Activated naive CD8-positive, alpha-beta T cell treated with anti-CD3 and anti-CD28 coated beads, Interleukin-2, amount 10 ng/mL, durations not matched to agents 7 days and 5 days (primary cell): ENCODE data around the gene GDAP1L1. TPM values are rescaled to one million over a fixed set of nuclear protein-coding genes. Genes with fewer than 3 reads are reported as not detected.

Experiments used
- ATAC-seq: fragments of 150-1000 bp; cut with Tn5 transposase; one replicate; pipeline ENCODE4 v1.10.0; 2021; ENCODE audit warnings: low read depth, moderate library complexity
- POLR2A ChIA-PET: fragments of 350-600 bp; sonication (Branson Sonifier 250); formaldehyde crosslinking; loops from one replicate; lab custom pipeline; 2021; ENCODE audit warnings: antibody characterized with exemption; lab: Charles Lee
- DNase-seq: peaks from one replicate; pipeline ENCODE4 v3.0.0; 2021
- H3K27ac Mint-ChIP-seq: one replicate; pipeline ENCODE4 v1.8.0; 2022; ENCODE audit warnings: mild to moderate bottlenecking, mixed read lengths
- H3K27me3 Mint-ChIP-seq: one replicate; pipeline ENCODE4 v1.8.0; 2022; ENCODE audit warnings: mild to moderate bottlenecking, moderate library complexity, mixed read lengths
- H3K36me3 Mint-ChIP-seq: one replicate; pipeline ENCODE4 v1.8.0; 2021; ENCODE audit warnings: mild to moderate bottlenecking, mixed read lengths
- H3K4me1 Mint-ChIP-seq: one replicate; pipeline ENCODE4 v1.8.0; 2021; ENCODE audit warnings: mixed read lengths
- H3K4me3 Mint-ChIP-seq: one replicate; pipeline ENCODE4 v1.8.0; 2022; ENCODE audit warnings: mild to moderate bottlenecking, moderate library complexity, mixed read lengths
- H3K9me3 Mint-ChIP-seq: one replicate; pipeline ENCODE4 v1.8.0; 2021; ENCODE audit warnings: mixed read lengths
- total RNA-seq, 2 experiments: library from RNA; stranded (reverse); gene quantifications; one replicate each; pipeline ENCODE4 v1.2.3, GENCODE V29; 2021

GDAP1L1 gene
- total RNA-seq, 2 experiments from 2014 or later, result not detected

DNA sequence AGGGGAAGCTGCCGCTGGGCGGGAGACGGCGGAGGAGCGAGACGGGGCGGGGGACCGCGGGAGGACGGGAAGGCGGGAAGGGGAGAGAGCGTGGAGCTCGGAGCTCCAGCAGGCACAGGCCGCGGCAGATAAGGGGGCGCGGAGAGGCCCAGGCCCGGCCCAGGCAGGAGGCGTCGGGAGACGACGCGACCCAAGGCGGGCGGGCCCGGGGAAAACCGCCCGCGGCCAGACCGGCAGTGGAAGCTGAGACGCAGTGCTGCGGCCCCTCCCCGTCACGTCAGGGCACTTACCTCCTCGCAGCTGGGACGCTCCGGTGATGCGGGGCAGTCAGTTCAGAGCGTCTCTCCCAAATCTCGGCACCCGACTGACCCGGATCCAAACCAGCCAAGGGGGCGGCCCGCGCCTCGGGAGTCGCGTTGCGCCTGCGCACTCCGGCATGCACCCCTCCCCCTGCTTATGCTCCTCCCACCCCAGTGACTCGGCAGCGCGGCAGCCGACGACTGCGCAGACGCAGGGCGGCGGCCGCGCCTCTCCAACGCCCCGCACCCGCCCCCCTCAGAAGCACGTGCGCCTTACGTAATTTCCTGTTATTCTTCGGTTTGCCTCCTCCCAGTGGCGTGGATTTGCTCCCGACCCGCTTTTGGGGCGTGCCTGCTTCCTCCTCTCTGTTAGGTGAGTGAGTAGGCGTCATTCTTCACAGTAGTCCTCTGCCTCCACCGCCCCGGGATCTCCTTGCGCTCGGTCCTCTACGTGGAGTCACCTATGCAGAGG lies 36.5 kb upstream of the GDAP1L1 start, which contains the start of gene OSER1:
Gene OSER1 (minus strand): TSS at position 366 of the 771 bp plus-strand sequence. CDS start 3,814 bp downstream, outside the sequence.
- Mint-ChIP-seq H3K36me3 (peaks cover 7% of the 10 kb centered on the region), H3K9me3 (no peaks in the 10 kb centered on the region), H3K4me3 (peak within 1 kb of the TSS; percentile 96), H3K27ac (peak within 1 kb of the TSS; percentile 96), H3K4me1 (peaks cover 42% of the 10 kb centered on the region), H3K27me3 (no peaks in the 10 kb centered on the region)
- DNase-seq (peak; percentile 99), ATAC-seq (peak; percentile 86)
- POLR2A ChIA-PET, result interaction anchor here (0.9 to 1.4 kb wide), 4 partner anchors 8 to 753 kb away, joined by 3 to 7 read pairs (median 4); no protein-coding TSS in a partner anchor

DNA sequence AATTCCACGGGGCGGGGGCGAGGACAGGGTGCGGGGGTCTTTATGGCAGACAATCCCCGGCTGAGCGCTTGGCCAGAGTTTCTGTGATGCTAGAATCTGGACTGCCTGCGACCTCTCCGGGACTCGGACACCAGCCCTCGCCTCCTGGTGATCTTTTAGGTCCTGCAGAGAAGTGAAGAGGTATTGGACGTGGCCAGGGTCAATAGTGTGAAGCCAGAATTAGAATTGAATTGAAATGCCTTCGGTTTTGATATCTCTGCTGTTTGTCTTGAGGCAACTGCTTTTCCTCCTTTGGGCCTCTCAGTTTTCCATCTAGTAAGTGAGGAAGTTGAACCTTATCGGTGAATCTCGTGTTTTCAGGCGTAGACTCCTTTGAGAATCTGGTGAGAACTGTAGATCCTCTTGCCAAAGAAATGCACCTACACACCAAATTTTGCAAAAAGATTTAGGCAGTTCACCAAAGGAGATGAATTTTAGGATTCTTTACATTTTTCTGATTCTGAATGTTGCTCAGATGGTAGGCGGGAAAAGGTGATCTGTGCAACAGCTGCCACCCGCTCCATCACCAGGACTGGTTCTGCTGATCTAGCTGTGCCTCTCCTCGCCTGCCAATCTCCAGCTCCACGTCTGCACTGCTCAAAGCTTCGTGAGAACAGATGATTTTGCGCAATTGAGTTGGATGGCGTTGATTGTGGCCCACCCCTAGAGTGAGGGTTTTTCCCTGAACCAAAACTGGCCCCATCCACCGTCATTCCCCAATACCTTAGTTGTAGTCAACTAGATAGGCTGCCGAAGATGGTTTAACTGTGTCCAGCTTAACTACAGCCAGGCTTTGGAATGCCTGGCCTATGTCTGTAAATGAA lies 35.7 kb upstream of the GDAP1L1 start:
- peak overlapping the region; percentile 96 for H3K27ac Mint-ChIP-seq
- H3K9me3 Mint-ChIP-seq, result no peaks in the 10 kb centered on the region
- H3K4me1 Mint-ChIP-seq, result peaks cover 42% of the 10 kb centered on the region
- peaks cover 3% of the 10 kb centered on the region for H3K36me3 Mint-ChIP-seq
- peak overlapping the region; percentile 96 for H3K4me3 Mint-ChIP-seq
- ATAC-seq (no peak), DNase-seq (no peak)
- no peaks in the 10 kb centered on the region for H3K27me3 Mint-ChIP-seq
- POLR2A ChIA-PET, result interaction anchor here (0.9 to 3.1 kb wide), 3 partner anchors 16 to 754 kb away, joined by 3 to 10 read pairs (median 7); partner anchors contain the start of gene FITM2

DNA sequence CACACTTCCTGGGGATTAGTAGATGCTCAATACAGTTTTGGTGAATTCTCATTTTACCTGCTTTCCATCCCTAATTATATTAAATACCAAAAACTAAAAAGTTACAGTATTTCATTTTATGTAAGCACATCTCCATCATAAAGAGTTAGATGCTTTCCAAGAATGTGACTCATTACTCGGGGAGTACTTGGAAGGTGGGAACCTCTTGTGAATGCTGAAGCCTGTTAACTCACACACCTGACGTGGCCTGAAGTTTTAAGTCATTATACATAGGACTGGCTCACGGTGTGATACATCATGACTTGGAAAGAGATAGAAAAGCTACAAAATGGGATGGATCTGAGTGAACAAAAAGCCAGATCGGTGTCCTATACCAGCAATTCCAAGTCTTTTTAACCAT lies 34.3 kb upstream of the GDAP1L1 start:
- no peak overlapping the region for H3K27ac Mint-ChIP-seq
- no peak overlapping the region for H3K4me3 Mint-ChIP-seq
- POLR2A ChIA-PET, result interaction anchor here (3.1 kb wide), 1 partner anchor 98 kb away, joined by 10 read pairs; the partner anchor contains the start of gene FITM2

DNA sequence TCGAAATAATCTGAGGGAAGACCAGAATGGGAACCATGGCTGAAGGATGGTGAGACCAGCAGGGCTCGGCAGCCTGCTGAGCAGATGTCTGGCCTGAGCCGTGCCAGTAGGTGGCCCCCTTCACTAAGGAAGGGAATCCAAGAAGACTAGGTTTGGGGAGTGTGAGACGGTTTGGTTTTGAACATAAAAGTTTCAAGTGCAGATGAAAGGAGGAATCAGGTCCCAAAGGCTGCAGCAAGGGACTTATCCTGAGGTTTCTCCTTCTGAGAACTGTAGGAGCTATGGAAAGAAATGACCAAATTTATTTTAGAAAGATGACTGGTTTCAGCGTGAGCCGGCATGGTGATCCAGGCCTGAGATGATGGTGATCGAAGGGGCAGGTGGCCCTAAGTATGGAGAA lies 32.0 kb upstream of the GDAP1L1 start:
- POLR2A ChIA-PET, result no interaction called here
- ATAC-seq (no peak), DNase-seq (peak; percentile 70)
- H3K4me3 Mint-ChIP-seq, result no peak overlapping the region
- no peaks in the 10 kb centered on the region for H3K9me3 Mint-ChIP-seq
- peak overlapping the region; percentile 30 for H3K27ac Mint-ChIP-seq
- H3K4me1 Mint-ChIP-seq, result peaks cover 45% of the 10 kb centered on the region
- no peaks in the 10 kb centered on the region for H3K27me3 Mint-ChIP-seq
- no peaks in the 10 kb centered on the region for H3K36me3 Mint-ChIP-seq

More for the DNA sequence above, 34.3 kb upstream of the GDAP1L1 start:
- ATAC-seq (no peak), DNase-seq (no peak)
- Mint-ChIP-seq H3K9me3 (no peaks in the 10 kb centered on the region), H3K27me3 (no peaks in the 10 kb centered on the region), H3K36me3 (no peaks in the 10 kb centered on the region), H3K4me1 (peaks cover 45% of the 10 kb centered on the region)

DNA sequence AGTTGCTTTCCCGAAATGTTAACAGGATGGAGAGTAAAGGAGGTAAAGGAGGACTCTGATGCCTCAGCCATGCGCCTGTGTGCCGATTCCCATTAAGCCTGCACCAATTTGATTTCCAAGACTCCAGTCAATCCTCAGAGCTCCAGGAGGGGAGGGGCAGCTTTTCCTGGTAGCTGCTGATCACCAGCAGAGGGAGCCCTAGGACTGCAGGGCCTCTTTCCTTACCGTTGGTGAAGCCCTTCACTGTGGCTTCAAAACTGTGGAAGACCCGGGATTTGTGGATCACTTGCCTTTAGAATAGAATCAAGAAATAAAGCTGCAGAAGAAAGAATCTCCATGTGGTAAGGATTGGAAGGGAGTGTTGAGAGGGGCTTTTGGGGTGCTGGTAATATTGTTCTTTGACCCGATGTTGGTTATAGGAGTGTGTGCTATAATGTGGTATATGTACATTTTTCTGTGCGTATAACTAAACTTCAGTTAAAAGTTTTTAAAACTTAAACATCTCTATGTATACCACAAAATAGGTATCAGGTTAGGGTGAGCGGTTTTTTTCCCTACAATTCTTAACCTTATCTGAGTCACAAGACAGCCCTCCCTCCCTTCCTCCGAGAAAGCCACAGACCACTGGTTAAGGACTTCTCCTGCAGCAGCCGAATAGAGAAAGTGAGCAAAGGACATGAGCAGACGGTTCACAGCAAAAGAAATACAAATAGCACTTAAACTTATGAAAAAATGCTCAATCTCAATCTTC lies 29.6 kb upstream of the GDAP1L1 start:
- Mint-ChIP-seq H3K27ac (peak overlapping the region; percentile 84), H3K9me3 (no peaks in the 10 kb centered on the region), H3K36me3 (no peaks in the 10 kb centered on the region), H3K4me3 (peak overlapping the region; percentile 68), H3K27me3 (no peaks in the 10 kb centered on the region), H3K4me1 (peaks cover 35% of the 10 kb centered on the region)
- POLR2A ChIA-PET, result interaction anchor here (0.6 to 3.6 kb wide), 5 partner anchors 7 to 450 kb away, joined by 3 to 34 read pairs (median 3); partner anchors contain the start of genes FITM2 and OSER1
- DNase-seq (peak; percentile 63), ATAC-seq (peak; percentile 54)

DNA sequence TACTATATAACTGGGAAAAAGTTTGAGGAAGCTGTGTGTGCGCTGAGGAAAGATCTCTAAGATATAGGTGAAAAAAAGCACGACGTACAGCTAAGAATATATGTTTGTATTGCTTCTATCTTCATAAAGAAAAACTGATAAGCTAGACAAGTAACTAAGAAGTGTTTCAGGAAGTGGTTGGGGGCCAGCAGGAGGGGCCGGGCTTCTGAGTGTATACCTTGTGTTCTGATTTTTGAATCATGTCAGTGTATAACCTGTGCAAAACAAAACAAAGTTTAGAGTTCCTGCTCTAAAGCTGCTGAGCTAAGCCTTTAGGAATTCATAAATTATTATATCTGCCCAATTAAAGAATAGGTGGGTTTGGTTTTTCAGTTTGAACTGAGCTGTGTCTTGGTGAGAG lies 28.7 kb upstream of the GDAP1L1 start:
- POLR2A ChIA-PET, result interaction anchor here (0.6 to 3.6 kb wide), 9 partner anchors 8 to 760 kb away, joined by 3 to 34 read pairs (median 3); partner anchors contain the start of genes FITM2, GDAP1L1, OSER1 and SRSF6
- Mint-ChIP-seq H3K27me3 (no peaks in the 10 kb centered on the region), H3K4me1 (peaks cover 35% of the 10 kb centered on the region), H3K36me3 (no peaks in the 10 kb centered on the region), H3K27ac (peak overlapping the region; percentile 84), H3K9me3 (no peaks in the 10 kb centered on the region), H3K4me3 (peak overlapping the region; percentile 68)
- DNase-seq (no peak), ATAC-seq (peak; percentile 51)

DNA sequence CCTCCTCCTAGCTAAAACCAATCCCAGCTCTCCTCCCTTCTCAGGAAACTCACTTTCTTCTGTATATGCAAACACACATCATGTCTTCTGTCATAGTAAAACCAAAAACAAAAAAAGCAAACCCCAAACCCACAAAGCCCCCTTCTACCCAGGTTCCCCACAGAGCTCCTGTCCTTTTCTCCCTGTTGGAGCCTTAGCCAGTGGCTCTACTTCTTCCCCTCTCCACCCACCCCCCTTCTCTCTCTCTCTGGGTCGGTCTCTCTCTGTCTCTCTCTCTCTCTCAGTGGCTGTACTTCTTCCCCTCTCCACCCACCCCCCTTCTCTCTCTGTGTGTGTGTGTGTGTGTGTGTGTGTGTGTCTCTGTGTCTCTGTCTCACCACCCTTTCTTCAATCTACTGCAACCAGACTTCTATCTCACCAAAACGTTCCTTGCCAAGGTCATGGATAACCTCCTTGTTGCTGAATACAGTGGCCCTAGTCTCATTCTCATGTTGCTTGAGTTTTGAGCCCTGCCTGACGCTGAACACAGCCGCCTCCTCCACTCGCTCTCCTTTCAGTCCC lies 27.9 kb upstream of the GDAP1L1 start:
- no peaks in the 10 kb centered on the region for H3K36me3 Mint-ChIP-seq
- no peak for ATAC-seq
- peak overlapping the region; percentile 68 for H3K4me3 Mint-ChIP-seq
- no peaks in the 10 kb centered on the region for H3K27me3 Mint-ChIP-seq
- peak overlapping the region; percentile 84 for H3K27ac Mint-ChIP-seq
- H3K9me3 Mint-ChIP-seq, result no peaks in the 10 kb centered on the region
- H3K4me1 Mint-ChIP-seq, result peaks cover 35% of the 10 kb centered on the region
- DNase-seq, result no peak
- POLR2A ChIA-PET, result interaction anchor here (0.7 to 3.6 kb wide), 5 partner anchors 32 to 761 kb away, joined by 3 to 34 read pairs (median 3); partner anchors contain the start of genes FITM2 and SRSF6

DNA sequence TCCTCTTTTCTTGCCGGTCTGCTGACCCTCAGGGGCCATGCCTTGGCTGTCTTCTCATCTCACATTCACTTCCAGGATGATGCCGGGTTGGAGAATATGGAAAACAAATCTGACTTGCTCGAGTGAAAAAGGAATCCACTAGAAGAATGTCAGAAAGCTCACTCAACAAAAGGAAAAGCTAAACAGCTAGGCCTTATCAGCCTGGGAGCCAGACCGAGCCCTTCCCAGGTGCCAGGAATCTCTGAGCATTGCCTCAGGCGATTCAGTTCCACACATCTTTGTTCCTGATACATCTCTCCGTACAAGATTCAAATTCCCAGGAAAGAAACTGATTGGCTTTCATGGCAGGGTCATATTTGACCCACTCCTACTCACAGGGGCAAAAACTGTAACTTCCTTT lies 27.3 kb upstream of the GDAP1L1 start:
- H3K9me3 Mint-ChIP-seq, result no peaks in the 10 kb centered on the region
- no peak for DNase-seq
- H3K27ac Mint-ChIP-seq, result peak overlapping the region; percentile 84
- H3K4me1 Mint-ChIP-seq, result peaks cover 35% of the 10 kb centered on the region
- ATAC-seq, result no peak
- peak overlapping the region; percentile 68 for H3K4me3 Mint-ChIP-seq
- H3K36me3 Mint-ChIP-seq, result no peaks in the 10 kb centered on the region
- no peaks in the 10 kb centered on the region for H3K27me3 Mint-ChIP-seq
- POLR2A ChIA-PET, result interaction anchor here (3.6 kb wide), 1 partner anchor 91 kb away, joined by 34 read pairs; the partner anchor contains the start of gene FITM2

DNA sequence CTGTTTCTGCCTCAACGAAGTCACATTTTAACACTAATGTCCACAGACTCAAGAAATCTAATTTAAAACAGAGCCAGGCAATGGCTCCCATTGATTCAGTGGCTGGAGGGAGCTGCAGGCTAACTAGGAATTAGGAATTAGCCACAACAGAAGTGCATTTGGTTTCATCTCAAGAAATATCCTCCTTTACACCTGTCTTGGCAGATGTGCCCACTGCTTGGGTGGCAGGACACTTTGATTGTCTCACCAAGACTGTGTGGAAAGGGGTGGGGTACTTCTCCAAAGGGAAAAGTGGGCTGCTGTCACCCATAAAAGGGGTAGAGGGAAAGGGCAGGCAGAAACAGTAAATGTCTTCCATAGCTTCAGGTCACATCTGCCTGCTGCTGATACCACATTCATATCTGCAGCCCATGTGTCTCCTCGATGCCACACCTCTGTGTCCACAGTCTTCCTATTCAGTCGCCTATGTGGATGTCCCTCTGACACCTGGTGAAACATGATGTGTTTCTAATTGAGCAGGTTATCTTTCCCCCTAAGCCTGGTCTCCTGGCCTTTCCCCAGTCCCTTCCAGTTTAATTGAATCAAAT lies 25.6 kb upstream of the GDAP1L1 start:
- POLR2A ChIA-PET, result no interaction called here

DNA sequence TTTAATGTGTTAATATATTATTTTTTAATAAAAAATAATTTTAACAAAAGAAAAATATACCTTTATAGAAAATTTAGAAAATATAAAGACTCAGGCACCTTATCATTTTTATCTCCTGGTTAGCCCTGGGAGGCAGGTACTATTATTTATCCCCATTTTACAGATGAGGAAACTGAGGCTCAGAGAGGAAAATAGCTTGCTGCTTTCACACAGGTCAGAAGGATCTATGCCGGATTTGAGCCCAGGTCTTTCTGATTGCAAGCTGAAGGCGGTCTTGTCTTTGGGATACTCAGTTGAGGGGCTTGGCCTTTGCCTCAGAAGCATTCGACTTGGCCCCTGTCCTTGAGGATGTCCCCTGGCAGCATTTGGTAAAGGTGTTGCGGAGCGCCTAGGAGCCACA lies 25.1 kb upstream of the GDAP1L1 start:
- no peaks in the 10 kb centered on the region for H3K27me3 Mint-ChIP-seq
- H3K4me1 Mint-ChIP-seq, result peaks cover 29% of the 10 kb centered on the region
- ATAC-seq (no peak), DNase-seq (no peak)
- POLR2A ChIA-PET, result no interaction called here
- H3K27ac Mint-ChIP-seq, result no peak overlapping the region
- no peaks in the 10 kb centered on the region for H3K36me3 Mint-ChIP-seq
- H3K9me3 Mint-ChIP-seq, result no peaks in the 10 kb centered on the region
- H3K4me3 Mint-ChIP-seq, result no peak overlapping the region

More for the DNA sequence above, 25.6 kb upstream of the GDAP1L1 start:
- no peaks in the 10 kb centered on the region for H3K27me3 Mint-ChIP-seq
- no peak overlapping the region for H3K4me3 Mint-ChIP-seq
- H3K36me3 Mint-ChIP-seq, result no peaks in the 10 kb centered on the region
- H3K9me3 Mint-ChIP-seq, result no peaks in the 10 kb centered on the region
- H3K27ac Mint-ChIP-seq, result no peak overlapping the region
- ATAC-seq (no peak), DNase-seq (no peak)
- H3K4me1 Mint-ChIP-seq, result peaks cover 29% of the 10 kb centered on the region

DNA sequence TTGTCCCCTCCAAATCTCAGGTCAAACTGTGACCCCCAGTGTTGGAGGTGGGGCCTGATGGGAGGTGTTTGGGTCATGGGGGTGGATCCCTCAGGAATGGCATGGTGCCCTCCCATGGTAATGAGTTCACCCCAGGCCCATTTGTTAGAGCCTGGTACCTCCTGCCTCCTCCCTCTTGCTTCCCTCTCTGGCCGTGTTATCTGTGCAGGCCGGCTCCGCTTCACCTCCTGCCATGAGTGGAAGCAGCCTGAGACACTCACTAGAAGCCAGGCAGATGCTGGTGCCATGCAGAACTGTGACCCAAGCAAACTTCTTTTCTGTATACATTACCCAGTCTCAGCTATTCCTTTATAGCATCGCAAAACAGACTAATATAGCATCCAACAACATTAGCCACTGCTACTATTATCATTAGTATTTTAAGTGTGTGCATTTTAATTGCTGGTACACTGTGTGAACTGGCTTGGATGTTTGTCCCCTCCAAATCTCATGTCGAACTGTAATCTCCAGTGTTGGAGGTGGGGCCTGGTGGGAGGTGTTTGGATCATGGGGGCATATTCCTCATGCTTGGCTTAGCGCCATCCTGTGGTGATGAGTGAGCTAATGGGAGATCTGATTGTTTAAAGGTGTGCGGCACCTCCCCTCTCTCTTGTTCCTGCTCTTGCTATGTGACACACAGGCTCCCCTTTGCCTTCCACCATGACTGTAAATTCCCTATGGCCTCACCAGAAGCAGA lies 24.3 kb upstream of the GDAP1L1 start:
- no peak overlapping the region for H3K4me3 Mint-ChIP-seq
- POLR2A ChIA-PET, result interaction anchor here (0.6 kb wide), 1 partner anchor 555 kb away, joined by 3 read pairs; no protein-coding TSS in a partner anchor
- DNase-seq, result no peak
- ATAC-seq, result no peak
- peaks cover 22% of the 10 kb centered on the region for H3K4me1 Mint-ChIP-seq
- H3K9me3 Mint-ChIP-seq, result no peaks in the 10 kb centered on the region
- H3K27me3 Mint-ChIP-seq, result no peaks in the 10 kb centered on the region
- no peak overlapping the region for H3K27ac Mint-ChIP-seq
- no peaks in the 10 kb centered on the region for H3K36me3 Mint-ChIP-seq
